ENCODE results near the gene MRGPRG.

MRGPRG gene

DNA sequence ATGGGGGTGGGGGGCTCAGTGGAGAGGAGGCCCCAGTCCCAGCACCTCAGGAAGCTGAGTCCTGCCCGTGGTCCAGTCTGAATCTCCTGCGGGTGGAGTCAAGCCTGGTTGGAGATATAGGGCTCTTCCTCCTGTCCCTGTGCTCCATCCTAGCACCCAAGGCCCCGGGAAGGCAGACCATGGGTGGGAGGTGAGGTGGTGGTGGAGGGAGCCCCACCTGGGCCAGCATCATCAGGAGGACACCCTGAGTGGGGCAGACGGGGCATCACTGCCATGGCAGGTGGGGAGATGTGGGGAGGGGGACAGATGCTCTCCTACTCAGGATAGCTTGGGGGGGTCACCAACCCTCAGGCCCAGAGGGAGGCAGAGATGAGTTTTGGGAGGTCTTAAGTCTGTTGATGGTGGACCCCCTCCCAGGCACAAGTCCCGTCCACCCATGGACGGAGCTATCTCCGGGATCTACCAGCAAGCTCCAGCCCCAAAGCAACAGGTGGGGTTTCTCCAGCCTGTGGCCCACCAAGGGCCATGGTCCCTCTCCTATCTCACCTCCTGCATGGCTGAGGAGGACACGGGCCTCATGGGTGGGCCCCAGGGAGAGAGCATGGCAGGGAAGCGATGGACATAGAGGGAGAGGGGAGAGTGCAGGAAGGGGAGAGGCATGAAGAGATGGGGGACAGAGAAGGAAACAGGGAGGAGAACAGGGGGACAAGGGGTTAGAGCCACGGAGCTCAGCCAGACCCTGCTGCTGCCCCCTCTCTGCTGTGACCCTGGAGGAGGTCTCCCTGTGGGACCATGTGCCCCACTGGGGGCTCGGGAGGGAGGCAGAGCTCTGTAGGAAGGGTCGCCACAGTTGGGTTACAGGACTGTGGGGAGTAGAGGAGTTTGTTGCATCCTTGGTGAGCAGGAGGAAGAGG is 12.3 kb upstream of the MRGPRG start:
- Mint-ChIP-seq H3K36me3 (no peaks in the 10 kb centered on the region), H3K9me3 (no peaks in the 10 kb centered on the region), H3K27me3 (peaks cover 15 to 27% of the 10 kb centered on the region in 2 donors), H3K4me3 (no peak overlapping the region), H3K27ac (no peak overlapping the region), H3K4me1 (no peaks in the 10 kb centered on the region)
- DNase-seq (no peak), ATAC-seq (replicated peaks) (no peak)

DNA sequence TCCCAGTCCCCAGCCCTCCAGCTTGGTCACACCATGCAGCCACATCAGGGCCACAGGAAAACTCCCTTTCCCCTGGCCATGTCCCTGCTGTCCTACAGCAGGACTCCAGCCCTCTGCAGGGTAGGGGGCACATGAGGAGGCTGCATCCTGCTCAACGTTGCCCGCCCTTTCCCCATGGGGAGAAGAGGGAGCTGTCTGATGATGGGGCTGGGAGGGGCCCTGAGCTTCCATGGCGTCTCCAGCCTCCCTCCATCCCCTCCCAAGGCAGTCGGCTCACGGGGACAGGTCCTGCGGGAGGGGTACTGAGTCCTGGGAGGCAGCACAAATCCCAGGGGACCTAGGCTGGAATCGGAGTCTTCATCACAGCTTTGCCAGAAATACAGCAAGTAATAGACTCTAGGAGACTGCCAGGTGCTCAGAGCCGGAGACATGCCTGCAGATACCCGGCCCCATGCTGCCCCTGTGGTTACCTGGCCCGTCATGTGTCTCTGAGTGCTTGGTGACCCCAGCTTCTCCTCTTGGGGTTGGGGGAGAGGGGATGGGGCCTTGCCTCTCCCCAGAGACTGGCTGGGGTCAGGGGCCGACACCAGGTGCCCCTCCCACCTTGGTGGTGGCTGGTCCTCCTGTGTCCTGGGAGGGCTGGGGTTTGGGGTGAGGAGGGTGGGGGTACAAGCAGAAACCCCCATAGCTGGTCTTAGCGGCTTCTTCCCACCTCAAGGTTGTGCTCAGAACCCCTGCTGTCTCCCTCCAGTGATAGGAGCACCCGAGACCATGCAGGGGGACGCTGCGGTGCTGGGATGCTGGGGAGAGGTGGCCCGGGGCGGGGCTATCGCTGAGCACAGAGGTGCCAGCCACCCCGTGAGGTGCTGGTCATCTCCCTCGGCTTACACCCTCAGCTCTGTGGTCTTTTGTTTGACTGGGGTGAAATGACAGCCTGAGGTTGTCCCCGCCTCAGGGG is 11.3 kb upstream of the MRGPRG start:
- no peak for DNase-seq
- no peaks in the 10 kb centered on the region for H3K4me1 Mint-ChIP-seq

DNA sequence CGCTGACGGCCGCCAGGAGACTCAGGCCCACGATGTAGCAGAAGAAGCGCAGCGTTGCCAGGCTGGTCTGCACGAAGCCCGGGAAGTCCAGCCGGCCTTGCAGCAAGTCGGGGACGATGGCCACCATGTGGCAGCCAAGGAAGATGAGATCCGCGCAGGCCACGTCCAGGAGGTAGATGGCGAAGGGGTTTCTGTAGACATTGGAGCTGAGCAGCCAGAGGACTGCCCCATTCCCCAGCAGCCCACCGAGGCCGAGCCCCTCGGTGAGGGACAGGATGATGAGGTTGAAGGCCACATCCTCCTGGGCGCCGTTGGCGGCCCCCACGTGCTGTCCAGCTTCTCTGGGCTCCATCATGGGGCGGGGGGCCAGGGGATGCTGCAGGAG is 9.8 kb upstream of the MRGPRG start:
- Mint-ChIP-seq H3K27ac (no peak overlapping the region), H3K9me3 (no peaks in the 10 kb centered on the region)

More for the DNA sequence above, 11.3 kb upstream of the MRGPRG start:
- ATAC-seq (replicated peaks): no peak
- Mint-ChIP-seq H3K27me3 (peaks cover 15 to 28% of the 10 kb centered on the region in 2 donors), H3K9me3 (no peaks in the 10 kb centered on the region), H3K27ac (no peak overlapping the region), H3K4me3 (no peak overlapping the region), H3K36me3 (no peaks in the 10 kb centered on the region)

DNA sequence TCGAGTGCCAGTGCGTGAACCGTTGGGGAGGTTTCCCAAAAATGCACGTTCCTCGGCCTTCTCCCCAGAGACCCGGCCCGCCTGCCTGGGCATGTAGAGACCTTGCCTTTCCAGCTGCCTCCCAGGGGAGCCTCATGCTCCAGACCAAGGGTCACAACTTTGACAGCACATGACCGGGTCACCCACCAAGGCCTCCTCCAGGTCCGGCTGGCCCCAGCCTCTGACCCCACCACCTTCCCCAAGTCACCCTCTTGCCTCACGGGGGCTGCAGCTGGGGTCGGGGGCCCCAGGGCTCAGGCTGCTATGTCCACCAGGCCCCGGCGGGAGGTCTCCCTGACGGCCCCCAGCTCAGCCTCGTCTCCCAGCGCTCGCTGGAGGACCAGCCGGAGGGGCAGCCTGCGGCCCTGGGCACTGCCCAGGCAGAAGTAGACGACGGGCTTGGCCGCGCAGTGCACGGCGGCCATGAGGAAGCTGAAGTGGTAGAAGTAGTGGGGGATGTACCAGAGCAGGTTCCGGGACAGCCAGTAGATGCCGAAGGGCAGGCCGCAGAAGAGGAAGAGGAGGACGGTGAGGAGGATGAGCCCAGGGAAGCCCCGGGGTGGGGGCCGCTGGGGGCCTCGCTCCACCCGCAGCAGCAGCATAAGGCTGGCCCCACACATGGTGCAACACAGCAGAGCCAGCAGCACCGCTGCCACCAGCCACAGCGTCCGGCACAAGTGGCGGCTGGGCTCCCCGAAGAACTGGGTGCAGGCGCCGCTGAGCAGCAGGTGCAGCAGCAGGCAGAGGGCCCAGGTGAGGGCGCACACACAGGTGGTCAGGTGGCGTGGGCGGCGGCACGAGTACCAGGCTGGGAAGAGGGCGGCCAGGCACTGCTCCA is 9.2 kb upstream of the MRGPRG start:
- Mint-ChIP-seq H3K9me3 (no peaks in the 10 kb centered on the region), H3K4me3 (no peak overlapping the region), H3K36me3 (no peaks in the 10 kb centered on the region), H3K27me3 (peaks cover 14 to 35% of the 10 kb centered on the region in 2 donors), H3K27ac (no peak overlapping the region), H3K4me1 (no peaks in the 10 kb centered on the region)
- ATAC-seq (replicated peaks) (no peak), DNase-seq (no peak)

More for the DNA sequence above, 9.8 kb upstream of the MRGPRG start:
- Mint-ChIP-seq H3K27me3 (peaks cover 12 to 34% of the 10 kb centered on the region in 2 donors), H3K36me3 (no peaks in the 10 kb centered on the region), H3K4me1 (no peaks in the 10 kb centered on the region), H3K4me3 (no peak overlapping the region)
- DNase-seq: no peak
- ATAC-seq (replicated peaks): no peak

DNA sequence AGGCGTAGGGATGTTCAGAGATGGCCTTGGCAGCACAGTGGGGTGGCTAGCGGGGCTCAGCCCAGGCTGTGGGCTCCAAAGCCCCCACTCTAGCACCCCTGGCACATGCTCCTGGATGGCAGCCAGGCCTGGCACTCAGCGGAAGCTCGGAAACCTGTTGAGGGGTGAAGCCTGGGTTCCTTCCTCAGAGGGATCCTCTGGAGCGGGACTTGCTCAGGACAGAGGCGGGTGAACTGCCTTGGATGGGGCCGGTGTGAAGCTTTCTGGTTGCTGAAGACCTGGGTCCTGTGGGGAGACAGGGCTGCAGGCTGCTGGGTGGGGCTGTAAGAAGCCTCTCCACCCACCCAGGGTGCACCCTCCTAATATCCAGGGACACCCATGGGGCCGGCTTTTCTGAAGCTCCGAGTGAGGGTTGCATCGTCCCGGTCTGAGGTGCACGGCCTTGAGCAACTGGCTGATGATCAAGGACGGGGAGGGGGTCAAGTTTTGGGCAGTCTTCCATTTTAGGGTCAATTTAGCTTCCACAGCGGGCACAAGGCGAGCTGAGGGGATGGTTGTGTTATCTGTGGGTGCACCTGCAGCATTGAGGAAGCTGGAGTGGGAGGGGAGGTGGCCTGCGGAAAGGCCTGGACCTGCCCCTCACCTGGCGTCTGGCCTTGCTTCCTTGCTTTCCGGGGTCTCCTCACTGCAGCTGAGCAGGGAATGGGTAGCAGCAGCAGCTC is 8.4 kb upstream of the MRGPRG start:
- H3K9me3 Mint-ChIP-seq: no peaks in the 10 kb centered on the region
- no peak for ATAC-seq (replicated peaks)

DNA sequence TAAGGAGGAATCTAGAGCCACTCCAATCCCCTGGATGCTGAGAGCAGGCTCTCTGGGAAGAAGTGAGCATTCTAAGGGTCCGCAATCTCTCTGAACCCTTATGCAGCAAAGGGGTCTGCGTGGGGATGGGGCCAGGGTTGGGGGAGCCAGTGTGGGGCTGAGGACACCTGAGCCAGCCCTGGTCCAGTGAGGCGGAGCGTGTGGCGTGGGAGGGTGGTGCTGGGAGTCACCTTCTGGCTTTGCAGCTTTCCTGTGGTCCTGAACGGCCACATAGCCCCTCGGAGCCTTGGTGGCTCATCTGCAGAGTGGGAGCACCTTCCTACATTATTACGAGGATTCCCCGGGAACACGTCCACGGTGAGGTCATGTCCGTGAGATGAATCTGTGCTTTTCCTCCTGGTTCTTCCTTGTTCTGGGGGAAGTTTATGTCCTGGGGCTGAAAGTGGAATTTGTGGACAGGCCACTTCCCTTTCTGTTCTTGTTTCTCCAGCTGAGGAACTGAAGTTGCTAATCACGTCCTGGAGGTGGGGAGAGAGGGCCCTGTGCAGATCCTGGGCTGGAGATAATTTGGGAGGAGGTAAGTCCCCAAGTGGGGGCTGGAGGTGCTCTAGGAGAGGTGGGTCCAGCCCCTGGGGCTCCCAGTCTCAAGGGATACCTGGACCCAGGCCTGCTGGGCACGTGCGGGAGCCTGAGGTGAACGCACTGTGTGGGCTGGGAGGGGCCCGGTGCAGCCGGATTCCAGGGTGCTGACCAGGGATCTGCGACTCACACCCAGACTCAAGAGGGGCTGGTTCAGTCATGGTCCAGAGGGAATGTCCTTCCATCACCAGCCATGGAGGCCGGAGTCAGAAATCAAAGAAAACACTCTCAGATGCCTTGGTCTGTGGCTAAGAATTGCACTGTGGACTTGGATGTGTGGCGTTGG is 7.5 kb upstream of the MRGPRG start:
- no peak for ATAC-seq (replicated peaks)

More for the DNA sequence above, 8.4 kb upstream of the MRGPRG start:
- Mint-ChIP-seq H3K4me3 (no peak overlapping the region), H3K27ac (no peak overlapping the region), H3K4me1 (no peaks in the 10 kb centered on the region), H3K36me3 (no peaks in the 10 kb centered on the region), H3K27me3 (peaks cover 14 to 40% of the 10 kb centered on the region in 2 donors)
- no peak for DNase-seq

DNA sequence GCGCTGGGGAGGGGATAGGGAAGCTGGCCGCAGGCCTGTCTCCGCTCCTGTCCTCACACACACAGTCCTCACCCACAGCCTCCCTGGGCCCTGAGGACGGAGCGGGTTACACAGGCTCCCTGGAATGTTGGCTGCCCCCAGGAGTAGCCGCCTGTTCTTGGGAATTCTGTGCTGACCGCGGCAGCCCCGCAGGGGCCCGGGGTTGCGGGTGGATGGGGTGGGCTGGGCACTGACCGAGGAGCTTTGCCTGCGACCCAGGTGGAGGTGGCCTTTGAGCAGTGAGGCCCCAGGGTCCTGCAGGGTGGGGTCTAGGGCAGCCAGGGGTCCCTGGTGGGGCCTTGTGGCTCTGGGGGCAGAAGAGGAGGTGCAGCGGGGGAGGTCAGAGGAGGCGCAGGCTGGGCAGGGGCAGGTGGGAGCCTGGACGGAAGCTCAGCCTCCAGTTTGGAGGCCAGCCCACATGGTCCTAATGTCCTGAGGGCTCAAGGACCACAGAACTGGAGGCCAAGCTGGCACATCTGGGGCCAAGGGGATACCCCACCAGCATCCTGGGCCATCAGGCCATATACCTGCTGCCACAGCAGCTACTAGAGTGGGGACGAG is 6.6 kb upstream of the MRGPRG start:
- Mint-ChIP-seq H3K36me3 (no peaks in the 10 kb centered on the region), H3K4me1 (no peaks in the 10 kb centered on the region), H3K27me3 (peaks cover 13 to 41% of the 10 kb centered on the region in 2 donors), H3K9me3 (no peaks in the 10 kb centered on the region), H3K4me3 (no peak overlapping the region), H3K27ac (no peak overlapping the region)
- DNase-seq (no peak), ATAC-seq (replicated peaks) (no peak)

More for the DNA sequence above, 7.5 kb upstream of the MRGPRG start:
- Mint-ChIP-seq H3K4me3 (no peak overlapping the region), H3K27me3 (peaks cover 14 to 40% of the 10 kb centered on the region in 2 donors), H3K36me3 (no peaks in the 10 kb centered on the region), H3K9me3 (no peaks in the 10 kb centered on the region), H3K4me1 (no peaks in the 10 kb centered on the region), H3K27ac (no peak overlapping the region)
- DNase-seq: no peak

DNA sequence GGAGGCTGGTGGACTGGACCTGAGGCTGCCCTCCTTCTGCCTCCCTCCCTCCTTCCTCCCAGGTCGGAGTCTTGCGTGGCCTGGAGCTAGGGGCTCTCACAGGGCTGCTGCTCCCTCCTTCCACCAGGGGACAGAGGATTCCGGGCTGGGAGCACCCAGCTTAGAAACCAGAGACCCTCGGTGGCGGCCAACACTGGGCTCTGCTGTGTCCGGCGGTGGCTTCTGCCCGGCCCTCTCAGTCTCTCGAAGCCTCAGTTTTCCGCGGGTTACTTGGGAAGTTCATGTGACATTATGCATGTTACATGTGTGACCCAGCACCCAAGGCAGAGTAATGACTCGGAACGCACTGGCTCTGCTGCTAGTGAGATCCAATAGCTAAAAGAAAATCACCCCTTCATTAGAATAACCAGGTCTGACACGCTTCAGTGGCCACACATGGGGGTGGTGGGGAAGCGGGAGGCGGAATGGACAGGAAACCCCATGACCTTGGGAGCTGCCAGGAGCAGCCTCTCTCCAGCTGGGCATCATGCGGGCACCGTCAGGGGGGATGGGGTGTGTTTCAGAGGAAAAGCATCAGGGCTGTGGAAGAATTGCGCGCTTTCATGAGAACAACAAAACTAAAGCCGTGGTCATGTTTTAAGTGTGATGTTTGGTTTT is 5.9 kb upstream of the MRGPRG start:
- ATAC-seq (replicated peaks) (no peak), DNase-seq (no peak)
- H3K36me3 Mint-ChIP-seq: no peaks in the 10 kb centered on the region
- H3K27ac Mint-ChIP-seq: no peak overlapping the region
- H3K4me3 Mint-ChIP-seq: no peak overlapping the region
- H3K27me3 Mint-ChIP-seq: peaks cover 13 to 41% of the 10 kb centered on the region in 2 donors
- H3K9me3 Mint-ChIP-seq: no peaks in the 10 kb centered on the region
- no peaks in the 10 kb centered on the region for H3K4me1 Mint-ChIP-seq

DNA sequence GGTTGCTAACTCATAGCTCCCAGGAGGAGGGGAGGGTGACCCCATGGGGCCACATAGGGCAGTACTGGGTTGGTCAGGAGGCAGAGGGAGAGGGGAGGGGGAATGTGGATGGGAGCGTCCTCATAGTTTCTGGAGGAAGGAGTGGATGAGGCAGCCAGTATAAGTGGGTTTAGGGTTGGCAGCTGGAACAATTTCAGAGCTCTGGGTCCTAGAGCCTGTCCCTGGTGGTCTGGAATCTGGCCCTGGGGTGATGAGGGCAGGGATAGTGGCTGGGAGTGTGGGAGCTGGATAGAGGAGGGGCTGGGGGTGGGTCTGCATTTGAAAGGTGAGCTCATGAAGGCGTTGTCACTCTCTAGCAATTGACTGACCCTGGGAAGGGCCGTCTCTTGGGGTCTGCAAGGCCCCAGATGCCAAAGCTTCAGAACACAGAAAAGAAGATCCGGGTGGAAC is 5.3 kb upstream of the MRGPRG start:
- Mint-ChIP-seq H3K4me1 (no peaks in the 10 kb centered on the region), H3K36me3 (no peaks in the 10 kb centered on the region), H3K27me3 (peaks cover 13 to 41% of the 10 kb centered on the region in 2 donors), H3K27ac (no peak overlapping the region), H3K9me3 (no peaks in the 10 kb centered on the region), H3K4me3 (no peak overlapping the region)
- DNase-seq (no peak), ATAC-seq (replicated peaks) (no peak)

DNA sequence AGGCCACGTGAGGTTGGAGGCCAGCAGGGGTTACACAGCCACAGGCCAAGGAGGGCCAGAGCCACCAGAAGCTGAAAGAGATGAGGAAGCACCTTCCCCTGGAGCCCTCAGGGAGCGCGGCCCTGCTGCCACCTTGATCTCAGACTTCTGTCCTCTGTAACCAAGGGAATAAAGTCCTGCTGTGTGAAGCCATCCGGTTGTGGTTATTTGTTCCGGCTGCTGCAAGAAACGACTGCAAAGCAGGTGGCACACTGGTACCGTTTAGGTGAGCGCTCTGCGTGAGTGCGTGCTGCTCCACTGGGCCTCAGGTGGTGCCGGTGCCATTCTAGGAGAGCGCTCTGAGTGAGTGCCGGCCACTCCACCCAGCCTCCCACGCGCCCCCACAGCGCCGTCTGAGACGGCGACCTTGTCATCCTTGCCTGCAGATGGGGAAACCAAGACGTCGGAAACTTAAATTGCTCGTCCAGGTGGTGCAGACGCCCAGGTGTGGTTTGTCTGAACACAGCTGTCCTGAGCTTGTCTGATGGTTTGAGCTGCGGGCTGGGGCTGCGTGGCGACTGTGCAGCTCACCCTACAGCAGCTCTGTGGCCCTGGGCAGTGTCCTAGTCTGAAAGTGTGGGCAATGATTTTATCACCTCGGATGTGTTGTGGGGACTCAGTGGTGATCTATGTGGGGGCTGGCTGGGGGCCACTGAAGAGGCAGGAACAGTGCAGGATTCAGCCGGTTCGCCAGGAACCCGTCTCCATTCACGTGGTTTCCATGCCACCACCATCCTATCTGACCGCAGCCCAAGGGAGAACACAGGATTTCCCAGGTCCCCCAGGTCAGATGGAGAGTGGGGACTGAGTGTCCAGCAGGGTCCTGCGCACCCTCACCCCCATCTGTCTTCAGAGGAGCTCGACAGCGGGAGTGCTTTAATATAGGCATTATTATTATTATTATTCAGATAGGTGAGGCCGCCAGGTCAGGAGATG is 4.6 kb upstream of the MRGPRG start:
- no peaks in the 10 kb centered on the region for H3K36me3 Mint-ChIP-seq
- no peak for DNase-seq
- H3K4me1 Mint-ChIP-seq: no peaks in the 10 kb centered on the region
- no peak overlapping the region for H3K27ac Mint-ChIP-seq
- peaks cover 13 to 42% of the 10 kb centered on the region in 2 donors for H3K27me3 Mint-ChIP-seq
- peak in 1 of 2 donors; percentile 17 for ATAC-seq (replicated peaks)
- H3K4me3 Mint-ChIP-seq: no peak overlapping the region
- no peaks in the 10 kb centered on the region for H3K9me3 Mint-ChIP-seq

Measured in stimulated activated naive B cell treated with anti-CD40 and anti-IgM and Interleukin-4, amounts not matched to agents 10 μg/mL and 1 μg/mL and 100 μg/mL, for 72 hours (primary cell).